GM18867 (cell line): ENCODE data around the gene PLA2G4A.

Source experiments
- ATAC-seq: cut with Tn5 transposase; IDR thresholded peaks from one replicate; pipeline ENCODE4 v1.9.1; 2021; ENCODE audit warnings: mild to moderate bottlenecking, moderate library complexity; ENCODE audit not compliant: unreplicated experiment

The PLA2G4A gene

GRCh38 chr1:186966456-186966855, 137.7 kb downstream of the PLA2G4A start:
- ATAC-seq, result no peak

GRCh38 chr1:186967656-186968394, 139.1 kb downstream of the PLA2G4A start:
- no peak for ATAC-seq

GRCh38 chr1:186974774-186975181, 146.0 kb downstream of the PLA2G4A start:
- no peak for ATAC-seq

GRCh38 chr1:186975220-186975619, 146.5 kb downstream of the PLA2G4A start:
- no peak for ATAC-seq

- no peak for ATAC-seq
Observed at GRCh38 chr1:186976700-186977099, 148.0 kb downstream of the PLA2G4A start.

GRCh38 chr1:186977266-186977957, 148.7 kb downstream of the PLA2G4A start:
- ATAC-seq, result no peak

GRCh38 chr1:186978596-186979556, 150.1 kb downstream of the PLA2G4A start:
- ATAC-seq, result no peak

- ATAC-seq, result no peak
Observed at GRCh38 chr1:186980400-186980799, 151.7 kb downstream of the PLA2G4A start.

- ATAC-seq, result no peak
Observed at GRCh38 chr1:186982116-186982515, 153.4 kb downstream of the PLA2G4A start.

- no peak for ATAC-seq
Observed at GRCh38 chr1:186983327-186983726, 154.6 kb downstream of the PLA2G4A start.

- no peak for ATAC-seq
Observed at GRCh38 chr1:186984959-186985358, 156.2 kb downstream of the PLA2G4A start.

GRCh38 chr1:186985889-186986491, 157.2 kb downstream of the PLA2G4A start:
- ATAC-seq, result peak; percentile 71

GRCh38 chr1:186987065-186987464, 158.3 kb downstream of the PLA2G4A start:
- no peak for ATAC-seq

- ATAC-seq, result no peak
Observed at GRCh38 chr1:186987769-186988168, 159.0 kb downstream of the PLA2G4A start.

- ATAC-seq, result no peak
Observed at GRCh38 chr1:186993996-186994395, 165.2 kb downstream of the PLA2G4A start.

GRCh38 chr1:186994897-186995296, 166.1 kb downstream of the PLA2G4A start:
- peak; percentile 76 for ATAC-seq

- no peak for ATAC-seq
Observed at GRCh38 chr1:186996816-186997215, 168.1 kb downstream of the PLA2G4A start.

GRCh38 chr1:186997877-186998276, 169.1 kb downstream of the PLA2G4A start:
- ATAC-seq, result no peak

GRCh38 chr1:186999506-186999905, 170.8 kb downstream of the PLA2G4A start:
- no peak for ATAC-seq

- no peak for ATAC-seq
Observed at GRCh38 chr1:187001198-187001889, 172.6 kb downstream of the PLA2G4A start.
